OCI-LY1 (cell line): ENCODE data around the gene KIAA1755.

Experiments
- H2AFZ ChIP-seq: fragments of 200-600 bp; sonication (generic), shearing (Covaris generic); 2 replicates; pipeline ENCODE4 v1.6.0; 2014; ENCODE audit warnings: antibody characterized with exemption, mild to moderate bottlenecking, low read length
- H3F3A ChIP-seq: fragments of 200-600 bp; sonication (generic), shearing (Covaris generic); 2 replicates; pipeline ENCODE4 v1.6.0; 2014; ENCODE audit warnings: mild to moderate bottlenecking, antibody characterized with exemption, low read length, moderate library complexity; ENCODE audit not compliant: insufficient read depth
- H3K27ac ChIP-seq: fragments of 200-600 bp; sonication (generic); 2 replicates; pipeline ENCODE4 v1.5.1; 2014; ENCODE audit warnings: low read length, mixed run types, mild to moderate bottlenecking, low read depth; ENCODE audit not compliant: poor library complexity, severe bottlenecking
- H3K27me3 ChIP-seq: fragments of 200-600 bp; sonication (generic); 2 replicates; pipeline ENCODE4 v1.6.0; 2014; ENCODE audit warnings: antibody characterized with exemption, mild to moderate bottlenecking, low read length, moderate library complexity; ENCODE audit not compliant: insufficient read depth
- H3K36me3 ChIP-seq: fragments of 200-600 bp; sonication (generic); 2 replicates; pipeline ENCODE4 v1.6.1; 2014; ENCODE audit warnings: mild to moderate bottlenecking, antibody characterized with exemption, low read length, moderate library complexity, mixed read lengths; ENCODE audit not compliant: insufficient read depth
- H3K4me1 ChIP-seq: fragments of 200-600 bp; sonication (generic); 2 replicates; pipeline ENCODE4 v1.5.1; 2014; ENCODE audit warnings: mild to moderate bottlenecking, low read length, moderate library complexity; ENCODE audit not compliant: insufficient read depth, severe bottlenecking
- H3K4me2 ChIP-seq: fragments of 200-600 bp; sonication (generic), shearing (Covaris generic); 2 replicates; pipeline ENCODE4 v1.6.1; 2014; ENCODE audit warnings: low read length
- H3K4me3 ChIP-seq: fragments of 200-600 bp; sonication (generic); 2 replicates; pipeline ENCODE4 v1.5.1; 2014; ENCODE audit warnings: low read length, low read depth, mild to moderate bottlenecking, mixed read lengths; ENCODE audit not compliant: poor library complexity, severe bottlenecking
- H3K79me2 ChIP-seq: fragments of 200-600 bp; shearing (Covaris generic); 2 replicates; pipeline ENCODE4 v1.6.1; 2016; ENCODE audit warnings: mixed run types, low read length, mixed read lengths; ENCODE audit not compliant: insufficient read depth
- H3K9ac ChIP-seq: fragments of 200-600 bp; sonication (generic), shearing (Covaris generic); 2 replicates; pipeline ENCODE4 v1.6.1; 2014; ENCODE audit warnings: mild to moderate bottlenecking, low read length, mixed read lengths
- H3K9me2 ChIP-seq: fragments of 200-600 bp; sonication (generic), shearing (Covaris generic); 2 replicates; pipeline ENCODE4 v1.6.1; 2014; ENCODE audit warnings: low read depth, mild to moderate bottlenecking, low read length, mixed read lengths
- H3K9me3 ChIP-seq: fragments of 200-600 bp; shearing (Covaris generic); 2 replicates; pipeline ENCODE4 v1.6.1; 2014; ENCODE audit warnings: low read length, mixed read lengths
- H4K20me1 ChIP-seq: fragments of 200-600 bp; sonication (generic), shearing (Covaris generic); 2 replicates; pipeline ENCODE4 v1.6.0; 2016; ENCODE audit warnings: mild to moderate bottlenecking, low read length; ENCODE audit not compliant: insufficient read depth
- EZH2 ChIP-seq: fragments of 200-600 bp; sonication (generic), shearing (Covaris generic); IDR thresholded peaks from 2 replicates; pipeline ENCODE4 v1.8.0; 2017; ENCODE audit warnings: borderline replicate concordance, mixed run types, mild to moderate bottlenecking, antibody characterized with exemption, low read length, moderate library complexity, mixed read lengths
- TF ChIP-seq, protein P1 (sequence below): fragments of 200-600 bp; sonication (generic), shearing (Covaris generic); IDR thresholded peaks from 2 replicates; pipeline ENCODE4 v1.5.1; 2017; ENCODE audit warnings: mild to moderate bottlenecking, antibody characterized with exemption, low read length, moderate library complexity, mixed read lengths

The KIAA1755 gene

GRCh38 chr20:38178581-38178980 is 82.0 kb downstream of the KIAA1755 start:
- no peaks in the 10 kb centered on the region for H3K9me2 ChIP-seq
- no peak overlapping the region for H3K9ac ChIP-seq
- no peaks in the 10 kb centered on the region for H3K36me3 ChIP-seq
- no peaks in the 10 kb centered on the region for H3K27me3 ChIP-seq
- no peaks in the 10 kb centered on the region for H4K20me1 ChIP-seq
- TF ChIP-seq, protein P1, sequence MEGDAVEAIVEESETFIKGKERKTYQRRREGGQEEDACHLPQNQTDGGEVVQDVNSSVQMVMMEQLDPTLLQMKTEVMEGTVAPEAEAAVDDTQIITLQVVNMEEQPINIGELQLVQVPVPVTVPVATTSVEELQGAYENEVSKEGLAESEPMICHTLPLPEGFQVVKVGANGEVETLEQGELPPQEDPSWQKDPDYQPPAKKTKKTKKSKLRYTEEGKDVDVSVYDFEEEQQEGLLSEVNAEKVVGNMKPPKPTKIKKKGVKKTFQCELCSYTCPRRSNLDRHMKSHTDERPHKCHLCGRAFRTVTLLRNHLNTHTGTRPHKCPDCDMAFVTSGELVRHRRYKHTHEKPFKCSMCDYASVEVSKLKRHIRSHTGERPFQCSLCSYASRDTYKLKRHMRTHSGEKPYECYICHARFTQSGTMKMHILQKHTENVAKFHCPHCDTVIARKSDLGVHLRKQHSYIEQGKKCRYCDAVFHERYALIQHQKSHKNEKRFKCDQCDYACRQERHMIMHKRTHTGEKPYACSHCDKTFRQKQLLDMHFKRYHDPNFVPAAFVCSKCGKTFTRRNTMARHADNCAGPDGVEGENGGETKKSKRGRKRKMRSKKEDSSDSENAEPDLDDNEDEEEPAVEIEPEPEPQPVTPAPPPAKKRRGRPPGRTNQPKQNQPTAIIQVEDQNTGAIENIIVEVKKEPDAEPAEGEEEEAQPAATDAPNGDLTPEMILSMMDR = no peak
- no peak for TF ChIP-seq EZH2
- no peak overlapping the region for H3K4me2 ChIP-seq
- no peaks in the 10 kb centered on the region for H3K79me2 ChIP-seq
- no peaks in the 10 kb centered on the region for H3F3A ChIP-seq
- H3K9me3 ChIP-seq = no peaks in the 10 kb centered on the region
- H3K4me3 ChIP-seq = no peak overlapping the region
- H2AFZ ChIP-seq = no peak overlapping the region
- H3K27ac ChIP-seq = no peak overlapping the region
- no peaks in the 10 kb centered on the region for H3K4me1 ChIP-seq

GRCh38 chr20:38178065-38178491 is 82.5 kb downstream of the KIAA1755 start:
- Histone ChIP-seq H4K20me1 (no peaks in the 10 kb centered on the region), H3K4me1 (no peaks in the 10 kb centered on the region), H3F3A (no peaks in the 10 kb centered on the region), H3K9me3 (no peaks in the 10 kb centered on the region), H3K4me2 (no peak overlapping the region), H3K36me3 (no peaks in the 10 kb centered on the region), H3K9me2 (no peaks in the 10 kb centered on the region), H3K79me2 (no peaks in the 10 kb centered on the region), H3K27me3 (no peaks in the 10 kb centered on the region), H3K4me3 (no peak overlapping the region), H3K9ac (no peak overlapping the region), H3K27ac (no peak overlapping the region), H2AFZ (no peak overlapping the region)
- TF ChIP-seq, protein P1 = no peak
- TF ChIP-seq EZH2 = no peak

DNA sequence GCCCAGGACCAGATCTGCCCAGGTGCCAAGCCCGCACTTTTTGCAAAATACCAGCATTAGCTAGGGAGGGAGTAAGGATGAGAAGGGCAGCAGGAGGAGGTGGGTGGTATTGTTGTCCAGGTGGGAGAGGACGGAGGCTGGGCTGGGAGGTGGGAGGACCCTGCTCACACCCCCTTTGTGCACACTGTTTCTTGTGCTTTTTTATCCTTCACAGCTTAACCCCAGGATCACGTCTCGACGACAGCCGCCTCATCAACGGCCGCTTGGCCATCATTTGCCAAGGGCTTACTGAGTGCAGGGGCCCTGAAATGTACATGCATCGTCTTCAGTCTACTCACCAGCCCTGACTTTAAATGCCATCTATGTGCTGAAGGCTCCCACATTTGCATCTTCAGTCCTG is 83.3 kb downstream of the KIAA1755 start:
- Histone ChIP-seq H3K9me2 (no peaks in the 10 kb centered on the region), H4K20me1 (no peaks in the 10 kb centered on the region), H3K4me3 (no peak overlapping the region), H3K36me3 (no peaks in the 10 kb centered on the region), H3K9me3 (no peaks in the 10 kb centered on the region), H2AFZ (no peak overlapping the region), H3K4me2 (no peak overlapping the region), H3K27ac (no peak overlapping the region), H3F3A (no peaks in the 10 kb centered on the region), H3K79me2 (no peaks in the 10 kb centered on the region), H3K9ac (no peak overlapping the region), H3K4me1 (no peaks in the 10 kb centered on the region), H3K27me3 (peaks cover 2% of the 10 kb centered on the region; the same call in 1 of the 2 replicates)
- no peak for TF ChIP-seq EZH2
